GM12878 (cell line): ENCODE data around the gene ZNRF3. TPM values are rescaled to one million over a fixed set of nuclear protein-coding genes. Genes with fewer than 3 reads are reported as not detected.

Source experiments
- ATAC-seq: fragments of 200-7000 bp; cut with Tn5 transposase; 3 replicates; pipeline ENCODE4 v1.9.1; 2020; ENCODE audit warnings: mild to moderate bottlenecking, moderate library complexity
- BruUV-seq: library from RNA; stranded (reverse); fragments of 400-500 nt; replicated peaks from 2 replicates; lab custom pipeline; 2021; lab: Mats Ljungman, UMichigan
- CTCF ChIA-PET: fragments of 300-600 bp; sonication (Branson Sonifier 250); formaldehyde crosslinking; extraction: SDS; loops from one replicate; lab custom pipeline; 2021; ENCODE audit warnings: inconsistent platforms; lab: Yijun Ruan, JAX
- POLR2A ChIA-PET: fragments of 350-600 bp; formaldehyde crosslinking; extraction: SDS; loops from one replicate; lab custom pipeline; 2021; ENCODE audit warnings: inconsistent platforms; lab: Charles Lee
- RAD21 ChIA-PET: fragments of 300-600 bp; sonication (Branson Sonifier 250); formaldehyde crosslinking; loops from one replicate; lab custom pipeline; 2023; ENCODE audit warnings: antibody characterized with exemption; ENCODE audit not compliant: unreplicated experiment; lab: Charles Lee
- SMC1A ChIA-PET: fragments of 300-600 bp; sonication (Branson Sonifier 250); formaldehyde crosslinking; loops from one replicate; lab custom pipeline; 2023; ENCODE audit not compliant: unreplicated experiment, uncharacterized antibody; lab: Charles Lee
- DNase-seq: peaks from one replicate; pipeline ENCODE4 v3.0.0-alpha.2; 2011; ENCODE audit warnings: low read depth, low spot score
- FAIRE-seq: peaks from 3 replicates; lab custom pipeline; 2011; peaks lifted over from hg19 to GRCh38; lab: Jason Lieb, UNC
- H2AFZ ChIP-seq: 2 replicates; pipeline ENCODE4 v1.6.0; 2011; ENCODE audit warnings: low read depth, low read length, control low read depth; ENCODE audit not compliant: control insufficient read depth
- H3K27ac ChIP-seq: 2 replicates; pipeline ENCODE4 v1.5.1; 2011; ENCODE audit warnings: control low read depth; ENCODE audit not compliant: control insufficient read depth, insufficient read depth
- H3K27me3 ChIP-seq, 2 experiments: replicated peaks in 1 of 2; 2 replicates each; pipeline versions ENCODE4 v1.6.0 to v1.6.1; 2011; ENCODE audit warnings: low read length in 1 of 2; ENCODE audit not compliant: control insufficient read depth in 2 of 2, insufficient read depth in 2 of 2
- H3K36me3 ChIP-seq, 2 experiments: 2 replicates each; pipeline ENCODE4 v1.5.1; 2011; ENCODE audit warnings: low read length in 1 of 2; ENCODE audit not compliant: control insufficient read depth in 2 of 2, insufficient read depth in 2 of 2
- H3K4me1 ChIP-seq: 2 replicates; pipeline ENCODE4 v1.6.1; 2011; ENCODE audit warnings: mild to moderate bottlenecking, low read length, moderate library complexity, mixed read lengths; ENCODE audit not compliant: control insufficient read depth, insufficient read depth
- H3K4me2 ChIP-seq: 2 replicates; pipeline ENCODE4 v1.6.0; 2011; ENCODE audit warnings: control low read depth; ENCODE audit not compliant: control insufficient read depth, insufficient read depth
- H3K4me3 ChIP-seq: fragments of 200-600 bp; sonication (generic); 2 replicates; pipeline ENCODE4 v1.5.1; 2016
- H3K79me2 ChIP-seq: 2 replicates; pipeline ENCODE4 v1.6.0; 2011; ENCODE audit warnings: low read length; ENCODE audit not compliant: control insufficient read depth, insufficient read depth
- H3K9ac ChIP-seq: 2 replicates; pipeline ENCODE4 v1.8.0; 2011; ENCODE audit warnings: low read length, control low read depth, mixed read lengths; ENCODE audit not compliant: control insufficient read depth, insufficient read depth
- H3K9me3 ChIP-seq: replicated peaks from 3 replicates; pipeline ENCODE4 v1.5.1; 2011; ENCODE audit warnings: mild to moderate bottlenecking, low read length; ENCODE audit not compliant: control insufficient read depth, insufficient read depth
- H4K20me1 ChIP-seq: 2 replicates; pipeline ENCODE4 v1.6.0; 2011; ENCODE audit not compliant: control insufficient read depth, insufficient read depth
- ATF3 ChIP-seq: IDR thresholded peaks from 2 replicates; pipeline ENCODE4 v1.6.1; 2011; ENCODE audit warnings: low read depth, mild to moderate bottlenecking, low read length, moderate library complexity, borderline replicate concordance; ENCODE audit errors: extremely low read depth
- CBX3 ChIP-seq: fragments of 200-600 bp; sonication (generic); IDR thresholded peaks from 2 replicates; pipeline ENCODE4 v1.6.1; 2016; ENCODE audit warnings: low read depth, borderline replicate concordance
- CHD2 ChIP-seq: IDR thresholded peaks from 2 replicates; pipeline ENCODE4 v1.6.1; 2011; ENCODE audit warnings: low read depth, low read length, improper control_type of control experiment, borderline replicate concordance
- EGR1 ChIP-seq, 2 experiments: IDR thresholded peaks; 1 replicate in 1 of 2; 2 replicates in 1 of 2; pipeline ENCODE4 v1.6.1; 2011 to 2012; ENCODE audit warnings: low read depth in 2 of 2, low read length in 2 of 2, borderline replicate concordance in 1 of 2, mild to moderate bottlenecking in 1 of 2, moderate library complexity in 1 of 2
- EZH2 ChIP-seq: IDR thresholded peaks from 2 replicates; pipeline ENCODE4 v1.6.1; 2012; ENCODE audit warnings: low read depth, mild to moderate bottlenecking, control low read depth, inconsistent platforms, low read length, borderline replicate concordance; ENCODE audit not compliant: control insufficient read depth
- NR2C2 ChIP-seq: IDR thresholded peaks from 2 replicates; pipeline ENCODE4 v1.6.1; 2011; ENCODE audit warnings: borderline replicate concordance, low read depth; ENCODE audit not compliant: control insufficient read depth, insufficient read length
- PAX8 ChIP-seq: fragments of 450-650 bp; IDR thresholded peaks from 2 replicates; pipeline ENCODE4 v1.6.1; 2017; ENCODE audit warnings: mild to moderate bottlenecking, moderate library complexity
- PRDM15 ChIP-seq: fragments of 450-650 bp; formaldehyde crosslinking; IDR thresholded peaks from 2 replicates; pipeline ENCODE4 v1.4.0; 2020; ENCODE audit warnings: mild to moderate bottlenecking, moderate library complexity
- SMAD5 ChIP-seq: IDR thresholded peaks from 2 replicates; pipeline ENCODE4 v1.6.1; 2016; ENCODE audit warnings: antibody characterized with exemption, low read depth
- SUPT20H ChIP-seq: IDR thresholded peaks from 2 replicates; pipeline ENCODE4 v1.6.1; 2011; ENCODE audit warnings: low read depth, mild to moderate bottlenecking, low read length, moderate library complexity, borderline replicate concordance; ENCODE audit not compliant: control insufficient read depth
- TCF7 ChIP-seq: IDR thresholded peaks from 2 replicates; pipeline ENCODE4 v1.6.1; 2014; ENCODE audit warnings: antibody characterized with exemption, borderline replicate concordance
- USF1 ChIP-seq: IDR thresholded peaks from 2 replicates; pipeline ENCODE4 v1.6.1; 2011; ENCODE audit warnings: borderline replicate concordance, low read depth, mild to moderate bottlenecking, moderate library complexity, mixed read lengths, low read length; ENCODE audit not compliant: insufficient read depth; ENCODE audit errors: extremely low read length
- ZNF622 ChIP-seq: fragments of 450-650 bp; IDR thresholded peaks from 2 replicates; pipeline ENCODE4 v1.6.1; 2017; ENCODE audit warnings: mild to moderate bottlenecking, inconsistent platforms
- WGBS: methylation state at CpG from one replicate; pipeline ENCODE4 v1.1.6; 2016; ENCODE audit warnings: low lambda C conversion rate; ENCODE audit not compliant: insufficient replicate concordance, insufficient coverage; ENCODE audit errors: missing lambda C conversion rate; 5-methylcytosine and 5-hydroxymethylcytosine counted together
- in situ Hi-C: fragments of 300-500 bp; cut with MboI; formaldehyde crosslinking; loops from 9 replicates; pipeline ENCODE4 v1.14.3; 2018; ENCODE audit warnings: mixed read lengths
- intact Hi-C: fragments of 100-400 bp; cut with micrococcal nuclease; formaldehyde crosslinking; loops from one replicate; pipeline ENCODE4 v1.14.2; 2022; ENCODE audit not compliant: unreplicated experiment
- polyA plus RNA-seq, 11 experiments: library from polyadenylated mRNA; depleted of rRNA in 4 of 11; unstranded in 6 of 11; stranded (reverse) in 5 of 11; fragments of >200 nt; fragmentation: Nextera tagmentation in 4 of 11; fragmentation: Illumina TruSeq in 1 of 11; extraction: Ambion mirVana in 4 of 11; extraction: Trizol in 1 of 11; gene quantifications; 1 replicate in 1 of 11; 2 replicates in 10 of 11; pipeline versions ENCODE4 v1.2.1 to v1.2.3, GENCODE V29; 2011 to 2016; ENCODE audit warnings: inconsistent platforms in 2 of 11, missing spikeins in 2 of 11, low read depth in 1 of 11
- total RNA-seq, 4 experiments: library from RNA; depleted of rRNA in 3 of 4; stranded (reverse); fragments of >200 nt in 3 of 4; fragmentation: Illumina TruSeq in 1 of 4; extraction: Trizol in 1 of 4; gene quantifications; 2 replicates each; pipeline versions ENCODE4 v1.2.1 to v1.2.3, GENCODE V29; 2013 to 2021
- TF ChIP-seq, protein P1 (sequence below): fragments of 450-650 bp; IDR thresholded peaks from 2 replicates; pipeline ENCODE4 v1.6.1; 2014; ENCODE audit warnings: mild to moderate bottlenecking

Gene ZNRF3
- total and polyA plus RNA-seq, 10 of the 15 experiments (the other 5 are each of a cell fraction or from before 2014, with no cell fraction given), result 0.05 to 2.4 (median 0.46) TPM

GRCh38 chr22:29060931-29061330 lies 177.6 kb downstream of the ZNRF3 start (continued):
- no peak for TF ChIP-seq ATF3
- TF ChIP-seq SUPT20H, result no peak
- no peak for TF ChIP-seq PRDM15 (CRISPR knock-in tag)

- SMC1A ChIA-PET, result interaction anchor here (2.0 kb wide), 1 partner anchor 21 kb away, joined by 4 read pairs; no protein-coding TSS in a partner anchor
- TF ChIP-seq TCF7, result no peak
- TF ChIP-seq PAX8, result no peak
- TF ChIP-seq, protein P1, sequence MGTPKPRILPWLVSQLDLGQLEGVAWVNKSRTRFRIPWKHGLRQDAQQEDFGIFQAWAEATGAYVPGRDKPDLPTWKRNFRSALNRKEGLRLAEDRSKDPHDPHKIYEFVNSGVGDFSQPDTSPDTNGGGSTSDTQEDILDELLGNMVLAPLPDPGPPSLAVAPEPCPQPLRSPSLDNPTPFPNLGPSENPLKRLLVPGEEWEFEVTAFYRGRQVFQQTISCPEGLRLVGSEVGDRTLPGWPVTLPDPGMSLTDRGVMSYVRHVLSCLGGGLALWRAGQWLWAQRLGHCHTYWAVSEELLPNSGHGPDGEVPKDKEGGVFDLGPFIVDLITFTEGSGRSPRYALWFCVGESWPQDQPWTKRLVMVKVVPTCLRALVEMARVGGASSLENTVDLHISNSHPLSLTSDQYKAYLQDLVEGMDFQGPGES, result no peak
- TF ChIP-seq SMAD5, result no peak
- TF ChIP-seq NR2C2, result no peak
- no peak for TF ChIP-seq EZH2
- TF ChIP-seq EGR1 (IDR thresholded peaks at IDR 0.05; ENCODE audit: borderline replicate concordance in 1 of 2, low read depth in 2 of 2, low read length in 2 of 2), result no peak
- TF ChIP-seq CBX3, result no peak
- no peak for TF ChIP-seq CHD2
- no peak for TF ChIP-seq ZNF622
- no peak for TF ChIP-seq USF1
- TF ChIP-seq, all 136 proteins: peak for 0
- no peaks in the 10 kb centered on the region for H3K79me2 ChIP-seq
- H3K4me1 ChIP-seq, result no peaks in the 10 kb centered on the region
- H3K9ac ChIP-seq, result no peak within 1 kb of the TSS
- H3K4me3 ChIP-seq, result no peak within 1 kb of the TSS
- 4% methylated on average over 2 of the region's 2 CpGs for WGBS
- ATAC-seq (no peak), FAIRE-seq (no peak), DNase-seq (no peak)
- no peaks in the 10 kb centered on the region for H4K20me1 ChIP-seq
- peaks cover 0 to 11% of the 10 kb centered on the region in 2 experiments; a peak in 1 of 4 replicates for H3K27me3 ChIP-seq
- BruUV-seq, result no TSS peak
- POLR2A ChIA-PET, result no interaction called here
- intact Hi-C loops (no loop called here), in situ Hi-C loops (no loop called here)
- RAD21 ChIA-PET, result interaction anchor here (1.0 kb wide), 1 partner anchor 92 kb away, joined by 3 read pairs; no protein-coding TSS in a partner anchor
- no peak within 1 kb of the TSS for H3K4me2 ChIP-seq
- no peaks in the 10 kb centered on the region for H3K36me3 ChIP-seq
- H3K27ac ChIP-seq, result no peak within 1 kb of the TSS
- no peaks in the 10 kb centered on the region for H3K9me3 ChIP-seq
- CTCF ChIA-PET, result interaction anchor here (0.6 to 1.8 kb wide), 4 partner anchors 9 to 219 kb away, joined by 3 to 4 read pairs (median 4); no protein-coding TSS in a partner anchor
- H2AFZ ChIP-seq, result no peak within 1 kb of the TSS
Observed at GRCh38 chr22:29061773-29062172, 178.4 kb downstream of the ZNRF3 start, which contains the start of gene C22orf31. Gene C22orf31, minus strand, starts transcription at chr22:29061831. Its CDS starts 39 bp downstream, at chr22:29061792.
